OCI-LY7 (cell line): ENCODE results near the gene UBE2M. TPM values are rescaled to one million over a fixed set of nuclear protein-coding genes. Genes with fewer than 3 reads are reported as not detected.

Experiments used
- BruUV-seq: library from RNA; stranded (reverse); fragments of 400-500 nt; replicated peaks from 2 replicates; lab custom pipeline; 2021; lab: Mats Ljungman, UMichigan
- CTCF ChIA-PET: fragments of 300-600 bp; sonication (Branson Sonifier 250); formaldehyde crosslinking; loops from one replicate; lab custom pipeline; 2022; ENCODE audit warnings: antibody characterized with exemption; ENCODE audit not compliant: unreplicated experiment; lab: Charles Lee
- POLR2A ChIA-PET: fragments of 300-600 bp; sonication (Branson Sonifier 250); formaldehyde crosslinking; loops from one replicate; lab custom pipeline; 2022; ENCODE audit warnings: antibody characterized with exemption; lab: Charles Lee
- DNase-seq: peaks from one replicate; pipeline ENCODE4 v3.0.0-alpha.2; 2015; ENCODE audit warnings: low spot score
- H2AFZ ChIP-seq: fragments of 200-600 bp; sonication (generic), shearing (Covaris generic); 2 replicates; pipeline ENCODE4 v1.6.1; 2014; ENCODE audit warnings: mild to moderate bottlenecking, antibody characterized with exemption, low read length, moderate library complexity
- H3K27ac ChIP-seq: fragments of 200-600 bp; sonication (generic); 2 replicates; pipeline ENCODE4 v1.5.1; 2014; ENCODE audit warnings: mixed run types, low read depth, mild to moderate bottlenecking, moderate library complexity, low read length, inconsistent platforms; ENCODE audit not compliant: poor library complexity, severe bottlenecking
- H3K36me3 ChIP-seq: fragments of 200-600 bp; sonication (generic); 2 replicates; pipeline ENCODE4 v1.6.1; 2014; ENCODE audit warnings: mild to moderate bottlenecking, antibody characterized with exemption, low read length, moderate library complexity, mixed read lengths; ENCODE audit not compliant: insufficient read depth
- H3K4me1 ChIP-seq: fragments of 200-600 bp; sonication (generic); 2 replicates; pipeline ENCODE4 v1.5.1; 2014; ENCODE audit warnings: mild to moderate bottlenecking, low read length; ENCODE audit not compliant: insufficient read depth, poor library complexity, severe bottlenecking
- H3K4me2 ChIP-seq: fragments of 200-600 bp; sonication (generic); 2 replicates; pipeline ENCODE4 v1.6.1; 2014; ENCODE audit warnings: mild to moderate bottlenecking, low read length
- H3K4me3 ChIP-seq: fragments of 200-600 bp; sonication (generic); 2 replicates; pipeline ENCODE4 v1.5.1; 2014; ENCODE audit warnings: mild to moderate bottlenecking, low read depth, low read length; ENCODE audit not compliant: poor library complexity, severe bottlenecking
- H3K79me2 ChIP-seq: fragments of 200-600 bp; sonication (generic); 2 replicates; pipeline ENCODE4 v1.6.1; 2016; ENCODE audit warnings: low read depth, mild to moderate bottlenecking, low read length, moderate library complexity, mixed read lengths; ENCODE audit not compliant: insufficient read depth
- H3K9me2 ChIP-seq: fragments of 200-600 bp; sonication (generic); 2 replicates; pipeline ENCODE4 v1.6.1; 2016; ENCODE audit warnings: mild to moderate bottlenecking, low read length, mixed read lengths; ENCODE audit not compliant: insufficient read depth
- H3K9me3 ChIP-seq: fragments of 200-600 bp; sonication (generic); 2 replicates; pipeline ENCODE4 v1.6.1; 2014; ENCODE audit warnings: mild to moderate bottlenecking, mixed run types, low read length, mixed read lengths
- H4K20me1 ChIP-seq: fragments of 200-600 bp; sonication (generic); 2 replicates; pipeline ENCODE4 v1.6.1; 2014; ENCODE audit warnings: mild to moderate bottlenecking, antibody characterized with exemption, low read length, moderate library complexity, mixed read lengths; ENCODE audit not compliant: insufficient read depth
- EZH2phosphoT487 ChIP-seq: fragments of 200-600 bp; sonication (generic); IDR thresholded peaks from 2 replicates; pipeline ENCODE4 v1.6.1; 2018; ENCODE audit warnings: low read depth, borderline replicate concordance, mild to moderate bottlenecking, mixed run types, antibody characterized with exemption, low read length, moderate library complexity, mixed read lengths
- intact Hi-C: fragments of 100-400 bp; cut with micrococcal nuclease; formaldehyde crosslinking; loops from one replicate; pipeline ENCODE4 v1.10.0; 2022; ENCODE audit not compliant: unreplicated experiment
- total RNA-seq, 2 experiments: library from RNA; depleted of rRNA in 1 of 2; stranded (reverse); fragments of >200 nt in 1 of 2; shearing (Covaris generic) in 1 of 2; gene quantifications; 2 replicates each; pipeline ENCODE4 v1.2.3, GENCODE V29; 2014 to 2022
- TF ChIP-seq, protein P1 (sequence below): fragments of 200-600 bp; sonication (generic); conservative IDR thresholded peaks from 2 replicates; pipeline ENCODE4 v1.5.1; 2014; ENCODE audit warnings: mild to moderate bottlenecking, antibody characterized with exemption, low read length, moderate library complexity, mixed read lengths

UBE2M gene
- total RNA-seq, 2 experiments from 2014 or later = 101 to 117 TPM

DNA sequence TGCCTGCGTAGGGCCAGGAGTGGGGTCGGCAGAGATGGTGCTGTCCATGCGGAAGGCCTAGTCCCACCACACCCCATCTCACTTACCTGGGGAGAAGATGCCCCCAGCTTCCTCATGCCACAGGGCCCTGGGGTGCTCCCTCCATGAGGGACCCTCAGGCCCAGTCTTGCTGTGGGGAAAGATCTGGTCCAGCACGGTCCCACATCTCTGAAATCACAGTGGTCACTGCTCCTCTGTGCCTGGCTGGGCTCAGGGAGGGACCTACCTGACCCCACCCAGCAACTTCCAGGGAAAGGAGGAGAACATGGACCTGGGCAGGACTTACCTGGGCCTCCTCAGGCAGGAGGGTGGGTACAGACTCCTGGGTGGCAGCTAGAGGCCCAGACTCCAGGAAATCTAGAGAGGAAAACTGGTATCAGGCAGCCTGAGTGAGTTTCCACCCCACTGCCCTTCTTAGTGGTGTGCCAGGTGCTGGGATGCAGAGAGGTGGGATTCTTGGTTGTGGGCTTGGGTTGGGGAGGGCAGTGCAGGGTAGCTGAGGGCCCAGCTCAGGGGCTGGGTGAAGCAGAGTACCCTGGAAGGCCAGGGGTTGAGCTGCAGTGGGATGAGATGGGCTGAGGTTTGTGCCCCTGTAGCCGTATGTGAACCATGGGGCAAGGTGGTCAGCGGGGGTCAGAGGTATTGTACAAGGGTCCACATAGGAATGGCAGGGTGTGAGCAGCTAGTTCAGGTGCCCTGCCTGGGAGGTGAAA is 11.0 kb upstream of the UBE2M start:
- Histone ChIP-seq H3K4me2 (no peak overlapping the region), H2AFZ (no peak overlapping the region), H3K36me3 (peaks cover 33% of the 10 kb centered on the region; the same call in 1 of the 2 replicates), H4K20me1 (no peaks in the 10 kb centered on the region), H3K9me3 (no peaks in the 10 kb centered on the region), H3K4me1 (peaks cover 19% of the 10 kb centered on the region), H3K79me2 (no peaks in the 10 kb centered on the region), H3K4me3 (no peak overlapping the region), H3K27ac (no peak overlapping the region), H3K9me2 (no peaks in the 10 kb centered on the region)
- no TSS peak for BruUV-seq
- ChIA-PET POLR2A (no interaction called here), CTCF (no interaction called here)
- intact Hi-C loops = no loop called here
- no peak for DNase-seq
- TF ChIP-seq, protein P1, sequence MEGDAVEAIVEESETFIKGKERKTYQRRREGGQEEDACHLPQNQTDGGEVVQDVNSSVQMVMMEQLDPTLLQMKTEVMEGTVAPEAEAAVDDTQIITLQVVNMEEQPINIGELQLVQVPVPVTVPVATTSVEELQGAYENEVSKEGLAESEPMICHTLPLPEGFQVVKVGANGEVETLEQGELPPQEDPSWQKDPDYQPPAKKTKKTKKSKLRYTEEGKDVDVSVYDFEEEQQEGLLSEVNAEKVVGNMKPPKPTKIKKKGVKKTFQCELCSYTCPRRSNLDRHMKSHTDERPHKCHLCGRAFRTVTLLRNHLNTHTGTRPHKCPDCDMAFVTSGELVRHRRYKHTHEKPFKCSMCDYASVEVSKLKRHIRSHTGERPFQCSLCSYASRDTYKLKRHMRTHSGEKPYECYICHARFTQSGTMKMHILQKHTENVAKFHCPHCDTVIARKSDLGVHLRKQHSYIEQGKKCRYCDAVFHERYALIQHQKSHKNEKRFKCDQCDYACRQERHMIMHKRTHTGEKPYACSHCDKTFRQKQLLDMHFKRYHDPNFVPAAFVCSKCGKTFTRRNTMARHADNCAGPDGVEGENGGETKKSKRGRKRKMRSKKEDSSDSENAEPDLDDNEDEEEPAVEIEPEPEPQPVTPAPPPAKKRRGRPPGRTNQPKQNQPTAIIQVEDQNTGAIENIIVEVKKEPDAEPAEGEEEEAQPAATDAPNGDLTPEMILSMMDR = no peak
- TF ChIP-seq EZH2phosphoT487 = no peak

DNA sequence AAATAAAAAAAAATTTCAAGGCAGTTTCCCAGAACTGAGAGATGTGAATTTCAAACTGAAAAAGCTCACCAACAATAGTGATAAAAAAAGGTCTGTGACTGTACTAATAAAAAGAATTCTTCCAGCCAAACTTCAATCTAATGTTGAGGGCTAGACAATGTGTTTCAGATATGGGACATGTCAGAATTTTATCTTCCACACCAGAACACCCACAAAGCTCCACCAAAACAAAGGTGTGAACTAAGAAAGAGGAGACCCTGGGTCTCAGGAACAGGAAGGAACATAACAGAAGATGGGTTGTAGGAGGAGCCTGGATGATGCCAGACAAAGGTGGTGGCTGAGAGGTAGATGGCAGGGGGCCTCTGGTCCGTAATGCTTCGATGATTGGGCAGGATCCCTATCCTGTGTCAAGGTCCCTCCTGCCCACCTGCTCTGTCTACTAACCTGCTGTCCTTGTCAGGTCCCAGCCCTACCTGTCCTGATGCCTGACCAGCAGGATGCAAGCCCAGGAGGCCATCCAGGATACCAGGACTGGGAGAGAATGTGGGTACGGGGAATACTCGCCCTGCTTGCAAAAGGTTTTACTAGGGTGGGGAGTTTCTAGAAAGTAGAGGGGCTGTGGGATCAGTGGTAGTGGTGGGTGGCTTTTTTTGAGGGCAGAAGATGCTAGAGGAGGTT is 10.2 kb upstream of the UBE2M start:
- no peak overlapping the region for H3K27ac ChIP-seq
- H3K9me2 ChIP-seq = no peaks in the 10 kb centered on the region
- no peak for DNase-seq
- no peaks in the 10 kb centered on the region for H4K20me1 ChIP-seq
- intact Hi-C loops = no loop called here
- no peak overlapping the region for H3K4me2 ChIP-seq
- BruUV-seq = no TSS peak
- H3K4me3 ChIP-seq = no peak overlapping the region
- CTCF ChIA-PET = no interaction called here
- H3K4me1 ChIP-seq = peaks cover 15% of the 10 kb centered on the region
- H2AFZ ChIP-seq = no peak overlapping the region
- H3K36me3 ChIP-seq = peaks cover 33% of the 10 kb centered on the region; the same call in 1 of the 2 replicates
- POLR2A ChIA-PET = no interaction called here
- TF ChIP-seq EZH2phosphoT487 = no peak
- TF ChIP-seq, protein P1 = no peak
- H3K79me2 ChIP-seq = no peaks in the 10 kb centered on the region
- no peaks in the 10 kb centered on the region for H3K9me3 ChIP-seq

DNA sequence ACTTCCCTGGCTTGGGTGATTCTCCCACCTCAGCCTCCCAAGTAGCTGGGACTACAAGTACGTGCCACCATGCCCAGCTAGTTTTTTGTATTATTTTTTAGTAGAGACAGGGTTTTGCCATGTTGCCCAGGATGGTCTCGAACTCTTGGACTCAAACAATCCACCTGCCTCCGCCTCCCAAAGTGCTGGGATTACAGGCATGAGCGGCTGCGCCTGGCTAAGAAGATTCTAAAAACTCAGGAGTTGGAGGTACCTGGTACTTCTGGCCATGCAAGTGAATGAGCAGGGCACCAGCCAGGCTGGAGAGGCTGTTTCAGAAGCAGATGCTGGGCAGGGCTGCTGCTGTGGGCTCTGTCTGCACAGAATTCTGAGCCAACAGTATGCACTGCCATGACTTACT is 8.6 kb upstream of the UBE2M start:
- no peak overlapping the region for H2AFZ ChIP-seq
- TF ChIP-seq, protein P1 = no peak
- TF ChIP-seq EZH2phosphoT487 = no peak
- H3K4me3 ChIP-seq = no peak overlapping the region
- intact Hi-C loops = no loop called here
- CTCF ChIA-PET = no interaction called here
- BruUV-seq = no TSS peak
- no peaks in the 10 kb centered on the region for H3K9me3 ChIP-seq
- no peak for DNase-seq
- no peak overlapping the region for H3K4me2 ChIP-seq
- POLR2A ChIA-PET = no interaction called here
- peaks cover 34% of the 10 kb centered on the region; the same call in 1 of the 2 replicates for H3K36me3 ChIP-seq
- H3K79me2 ChIP-seq = no peaks in the 10 kb centered on the region
- no peak overlapping the region for H3K27ac ChIP-seq
- no peaks in the 10 kb centered on the region for H3K9me2 ChIP-seq
- peaks cover 20% of the 10 kb centered on the region for H3K4me1 ChIP-seq
- no peaks in the 10 kb centered on the region for H4K20me1 ChIP-seq
